EH (cell line): Measurements from ENCODE around the gene DMBT1.

Experiments
- DNase-seq: peaks from one replicate; pipeline ENCODE4 v3.0.0-alpha.2; 2015; ENCODE audit warnings: low read depth

Gene DMBT1

DNA sequence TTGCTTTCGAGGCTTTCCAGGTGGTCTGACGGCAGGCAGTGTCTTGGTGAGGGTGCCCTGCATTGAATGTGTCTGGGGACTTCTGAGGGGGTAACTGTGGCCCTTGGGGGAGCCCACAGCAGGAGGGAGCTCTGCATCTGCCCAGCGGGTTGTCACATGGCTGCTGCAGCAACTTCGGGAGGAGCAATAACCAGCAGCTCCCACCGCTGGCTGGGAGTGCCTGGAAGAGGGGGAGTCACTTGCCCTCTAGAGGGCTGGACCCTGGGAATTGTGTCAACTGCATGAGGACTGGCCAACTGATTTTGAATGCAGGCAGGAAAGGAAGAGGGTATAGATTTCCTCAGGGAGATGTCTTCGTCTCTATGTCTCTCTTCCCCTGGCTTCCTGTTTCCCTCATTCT lies 112.7 kb downstream of the DMBT1 start:
- DNase-seq: no peak

- DNase-seq: no peak
Observed at GRCh38 chr10:122673731-122674130, 113.2 kb downstream of the DMBT1 start.

- DNase-seq: no peak
Observed at GRCh38 chr10:122674781-122675180, 114.2 kb downstream of the DMBT1 start.

GRCh38 chr10:122675278-122675677 lies 114.7 kb downstream of the DMBT1 start:
- DNase-seq: no peak

GRCh38 chr10:122678266-122678665 lies 117.7 kb downstream of the DMBT1 start:
- peak; percentile 0 for DNase-seq

GRCh38 chr10:122682522-122682921 lies 122.0 kb downstream of the DMBT1 start:
- DNase-seq: no peak

DNA sequence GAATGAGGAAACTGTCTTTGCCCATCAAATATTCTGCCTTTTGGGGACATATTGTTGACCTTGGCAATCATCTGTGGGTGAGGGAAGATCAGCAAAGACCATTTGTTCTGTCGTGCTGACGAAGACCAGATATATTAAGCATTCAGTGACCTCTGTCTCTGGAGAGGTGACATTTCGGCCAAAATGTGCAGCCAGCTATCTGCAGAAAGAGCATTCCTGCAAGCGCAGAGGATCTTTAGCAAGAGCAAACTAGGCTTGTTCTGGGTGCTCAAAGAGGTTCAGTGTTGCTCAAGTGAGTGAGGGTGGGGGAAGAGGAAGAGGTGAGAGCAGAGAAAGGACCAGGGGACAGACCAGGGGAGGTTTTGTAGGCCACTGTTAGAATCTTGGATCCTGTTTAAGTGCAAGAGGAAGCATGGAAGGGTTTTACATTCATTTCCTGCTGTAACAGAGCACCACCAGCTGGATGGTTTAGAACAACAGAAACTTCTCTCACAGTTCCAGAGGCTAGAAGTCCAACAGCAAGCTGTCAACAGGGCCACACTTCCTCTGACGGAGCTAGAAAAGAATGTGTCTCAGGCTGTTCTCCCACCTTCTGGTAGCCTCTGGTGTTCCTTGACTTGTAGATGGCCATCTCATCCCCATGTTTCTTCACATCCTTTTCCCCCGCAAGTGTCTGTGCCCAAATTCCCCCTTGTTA lies 127.9 kb downstream of the DMBT1 start:
- DNase-seq: peak; percentile 19

DNA sequence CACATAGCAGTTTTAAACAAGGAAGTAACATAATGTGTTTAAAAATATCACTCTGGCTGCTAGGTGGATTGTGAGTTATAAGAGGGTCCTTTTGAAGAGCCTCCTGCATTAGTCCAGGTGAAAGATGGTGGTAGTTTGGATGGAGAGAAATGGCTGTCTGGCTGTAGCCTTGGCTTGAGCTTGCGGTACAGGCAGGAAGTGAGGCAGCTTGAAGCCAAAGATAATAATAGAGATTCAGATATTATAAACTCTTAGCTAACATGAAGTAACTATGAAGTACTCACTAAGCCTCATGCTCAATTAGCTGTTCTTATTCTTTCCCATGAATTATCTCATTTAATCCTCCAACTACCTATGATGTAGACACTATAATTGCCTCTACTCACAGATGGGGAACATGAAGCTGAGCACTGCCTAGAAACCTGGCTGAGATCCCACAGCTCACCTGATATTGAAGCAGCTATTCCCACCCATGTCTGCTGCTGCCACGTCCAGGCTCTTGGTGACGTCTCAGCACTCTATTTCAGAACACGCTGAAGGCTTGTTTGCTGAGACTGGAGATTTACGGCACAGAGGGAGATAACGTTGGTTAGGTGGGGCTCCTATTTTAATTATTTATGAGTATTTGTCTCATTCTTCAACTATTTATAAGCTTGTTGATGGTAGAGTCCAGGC lies 128.7 kb downstream of the DMBT1 start:
- DNase-seq: no peak

GRCh38 chr10:122692744-122693143 lies 132.2 kb downstream of the DMBT1 start:
- no peak for DNase-seq
